ENCODE results near the gene FAT2.

FAT2 gene

DNA sequence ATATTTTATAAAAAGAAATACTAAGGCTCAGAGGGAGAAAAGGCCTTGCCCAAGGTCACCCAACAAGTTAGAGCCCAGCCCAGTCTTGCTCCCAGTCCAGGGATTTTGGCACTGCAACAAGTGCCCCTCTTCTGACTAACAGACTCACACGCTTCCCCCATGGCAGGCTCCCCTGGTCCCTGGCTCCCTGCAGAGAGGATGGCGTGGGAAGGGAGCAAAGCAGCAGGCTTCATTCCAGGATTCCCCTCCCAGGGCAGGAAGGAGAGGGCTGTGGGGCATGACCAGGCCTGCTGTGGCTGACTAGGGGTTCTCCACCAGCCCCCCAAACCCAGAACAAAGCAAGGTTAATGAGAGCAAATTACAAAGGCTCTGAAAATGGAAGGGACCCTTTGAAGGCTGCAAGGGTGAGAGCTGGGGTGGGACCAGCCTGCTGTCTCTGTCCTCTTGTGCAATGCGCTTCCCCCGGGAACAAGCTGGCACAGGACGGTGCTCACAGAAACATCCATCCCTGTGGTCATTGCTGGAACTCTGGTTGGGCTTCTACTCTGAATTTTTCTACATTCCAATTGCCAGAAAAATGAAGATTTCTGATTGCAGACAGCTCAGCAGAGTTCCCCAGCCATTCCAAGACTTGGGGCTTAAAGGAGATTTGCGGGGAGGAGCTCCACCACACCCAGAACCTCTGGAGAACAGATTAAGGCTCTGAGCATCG, 37.1 kb upstream of the FAT2 start:
- no peak overlapping the region for H3K4me2 ChIP-seq (ENCODE audit: low read length)
- no peak overlapping the region for H2AFZ ChIP-seq (ENCODE audit: low read depth, low read length)
- TF ChIP-seq EZH2phosphoT487 (IDR thresholded peaks at IDR 0.05; ENCODE audit: low read depth): no peak
- TF ChIP-seq, protein P1, sequence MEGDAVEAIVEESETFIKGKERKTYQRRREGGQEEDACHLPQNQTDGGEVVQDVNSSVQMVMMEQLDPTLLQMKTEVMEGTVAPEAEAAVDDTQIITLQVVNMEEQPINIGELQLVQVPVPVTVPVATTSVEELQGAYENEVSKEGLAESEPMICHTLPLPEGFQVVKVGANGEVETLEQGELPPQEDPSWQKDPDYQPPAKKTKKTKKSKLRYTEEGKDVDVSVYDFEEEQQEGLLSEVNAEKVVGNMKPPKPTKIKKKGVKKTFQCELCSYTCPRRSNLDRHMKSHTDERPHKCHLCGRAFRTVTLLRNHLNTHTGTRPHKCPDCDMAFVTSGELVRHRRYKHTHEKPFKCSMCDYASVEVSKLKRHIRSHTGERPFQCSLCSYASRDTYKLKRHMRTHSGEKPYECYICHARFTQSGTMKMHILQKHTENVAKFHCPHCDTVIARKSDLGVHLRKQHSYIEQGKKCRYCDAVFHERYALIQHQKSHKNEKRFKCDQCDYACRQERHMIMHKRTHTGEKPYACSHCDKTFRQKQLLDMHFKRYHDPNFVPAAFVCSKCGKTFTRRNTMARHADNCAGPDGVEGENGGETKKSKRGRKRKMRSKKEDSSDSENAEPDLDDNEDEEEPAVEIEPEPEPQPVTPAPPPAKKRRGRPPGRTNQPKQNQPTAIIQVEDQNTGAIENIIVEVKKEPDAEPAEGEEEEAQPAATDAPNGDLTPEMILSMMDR (IDR thresholded peaks at IDR 0.05; ENCODE audit: low read depth, low read length): no peak
- no peaks in the 10 kb centered on the region for H3K27me3 ChIP-seq (ENCODE audit: low read depth, low read length)
- H3K4me1 ChIP-seq (ENCODE audit: low read length): no peaks in the 10 kb centered on the region
- no peak overlapping the region for H3K9ac ChIP-seq (ENCODE audit: low read length)
- H3K27ac ChIP-seq (ENCODE audit: low read length): no peak overlapping the region
- H4K20me1 ChIP-seq (ENCODE audit: insufficient read depth, low read length): no peaks in the 10 kb centered on the region
- H3K9me3 ChIP-seq (ENCODE audit: insufficient read depth, low read length): no peaks in the 10 kb centered on the region
- no peaks in the 10 kb centered on the region for H3K36me3 ChIP-seq (replicated peaks; ENCODE audit: low read depth, low read length)
- no peak overlapping the region for H3K4me3 ChIP-seq (ENCODE audit: low read length)
- H3K79me2 ChIP-seq (ENCODE audit: low read length): no peaks in the 10 kb centered on the region

DNA sequence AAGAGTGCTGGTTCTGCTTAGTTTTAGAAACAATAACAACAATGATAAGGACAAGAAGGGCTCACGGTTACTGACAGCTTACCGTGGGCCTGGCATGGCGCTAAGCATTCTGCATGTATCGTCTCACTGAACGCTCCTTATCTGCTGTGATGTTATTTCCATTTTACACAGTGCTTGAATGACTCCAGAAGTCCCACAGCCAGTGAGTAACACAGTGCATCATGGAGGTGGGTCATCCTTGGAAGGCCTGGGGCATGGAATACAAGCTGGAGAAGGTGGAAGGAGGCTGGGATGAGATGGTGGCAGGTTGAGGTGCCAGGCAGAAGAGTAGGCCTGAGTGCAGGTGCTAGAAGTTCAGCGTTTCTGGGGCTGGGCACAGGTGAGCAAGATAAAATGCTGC, 36.5 kb upstream of the FAT2 start:
- Histone ChIP-seq H3K4me2 (ENCODE audit: low read length) (no peak overlapping the region), H3K27ac (ENCODE audit: low read length) (no peak overlapping the region), H4K20me1 (ENCODE audit: insufficient read depth, low read length) (no peaks in the 10 kb centered on the region), H3K4me1 (ENCODE audit: low read length) (no peaks in the 10 kb centered on the region), H3K36me3 (replicated peaks; ENCODE audit: low read depth, low read length) (no peaks in the 10 kb centered on the region), H3K79me2 (ENCODE audit: low read length) (no peaks in the 10 kb centered on the region), H3K9me3 (ENCODE audit: insufficient read depth, low read length) (no peaks in the 10 kb centered on the region), H3K9ac (ENCODE audit: low read length) (no peak overlapping the region), H3K27me3 (ENCODE audit: low read depth, low read length) (0 out of 2 replicates have a peak, but pooled peaks cover under 1% of the 10 kb centered on the region), H2AFZ (ENCODE audit: low read depth, low read length) (no peak overlapping the region), H3K4me3 (ENCODE audit: low read length) (no peak overlapping the region)
- no peak for TF ChIP-seq EZH2phosphoT487 (IDR thresholded peaks at IDR 0.05; ENCODE audit: low read depth)
- TF ChIP-seq, protein P1 (IDR thresholded peaks at IDR 0.05; ENCODE audit: low read depth, low read length): no peak

DNA sequence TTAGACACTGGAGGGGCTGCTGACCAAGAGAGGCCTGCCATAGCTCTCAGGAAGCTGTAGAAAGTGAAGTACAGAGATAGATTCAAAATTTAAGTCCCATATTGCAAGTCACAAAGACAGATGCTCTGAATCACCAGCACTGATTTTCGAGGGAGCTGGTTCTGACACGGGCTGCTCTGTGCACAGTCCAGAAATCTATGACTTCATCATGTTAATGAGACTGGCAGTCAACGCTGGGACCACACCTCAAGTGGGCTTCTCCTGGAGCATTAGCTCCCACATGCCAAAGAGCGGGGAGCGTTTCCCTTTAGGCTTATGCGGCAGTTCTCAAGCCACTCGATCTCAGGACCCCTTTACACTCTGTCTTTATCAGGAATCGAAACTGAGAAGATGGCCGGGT, 34.2 kb upstream of the FAT2 start:
- no peaks in the 10 kb centered on the region for H3K36me3 ChIP-seq (replicated peaks; ENCODE audit: low read depth, low read length)
- H3K27ac ChIP-seq (ENCODE audit: low read length): no peak overlapping the region
- TF ChIP-seq, protein P1 (IDR thresholded peaks at IDR 0.05; ENCODE audit: low read depth, low read length): no peak
- TF ChIP-seq EZH2phosphoT487 (IDR thresholded peaks at IDR 0.05; ENCODE audit: low read depth): no peak
- no peaks in the 10 kb centered on the region for H4K20me1 ChIP-seq (ENCODE audit: insufficient read depth, low read length)
- H3K27me3 ChIP-seq (ENCODE audit: low read depth, low read length): peaks cover 20% of the 10 kb centered on the region; the same call in 1 of the 2 replicates
- no peak overlapping the region for H3K4me2 ChIP-seq (ENCODE audit: low read length)
- no peak overlapping the region for H3K4me3 ChIP-seq (ENCODE audit: low read length)
- no peaks in the 10 kb centered on the region for H3K9me3 ChIP-seq (ENCODE audit: insufficient read depth, low read length)
- H3K4me1 ChIP-seq (ENCODE audit: low read length): no peaks in the 10 kb centered on the region
- no peaks in the 10 kb centered on the region for H3K79me2 ChIP-seq (ENCODE audit: low read length)
- no peak overlapping the region for H2AFZ ChIP-seq (ENCODE audit: low read depth, low read length)
- no peak overlapping the region for H3K9ac ChIP-seq (ENCODE audit: low read length)

DNA sequence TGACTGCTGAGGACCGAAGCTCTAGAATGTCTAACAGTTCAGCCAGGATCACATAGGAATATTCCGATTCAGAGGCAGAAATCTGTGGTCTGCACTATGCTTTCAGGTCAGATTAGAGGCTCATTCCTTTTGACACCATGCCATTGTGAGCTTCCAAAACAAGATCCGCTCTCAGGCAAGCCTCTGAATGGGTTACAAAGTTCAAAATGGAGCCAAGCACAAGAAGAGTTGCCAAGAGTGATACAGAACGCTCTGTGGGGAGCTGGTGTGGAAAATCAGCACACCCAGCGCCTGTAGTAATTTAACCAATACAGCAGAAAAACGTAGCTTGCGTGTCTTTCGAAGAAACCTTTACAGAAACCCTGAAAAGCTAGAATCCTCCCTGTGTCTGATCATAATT, 33.3 kb upstream of the FAT2 start:
- TF ChIP-seq, protein P1 (IDR thresholded peaks at IDR 0.05; ENCODE audit: low read depth, low read length): no peak
- no peak for TF ChIP-seq EZH2phosphoT487 (IDR thresholded peaks at IDR 0.05; ENCODE audit: low read depth)
- no peaks in the 10 kb centered on the region for H3K36me3 ChIP-seq (replicated peaks; ENCODE audit: low read depth, low read length)

More for the DNA sequence above, 33.3 kb upstream of the FAT2 start:
- no peaks in the 10 kb centered on the region for H3K79me2 ChIP-seq (ENCODE audit: low read length)
- no peaks in the 10 kb centered on the region for H3K4me1 ChIP-seq (ENCODE audit: low read length)
- no peak overlapping the region for H2AFZ ChIP-seq (ENCODE audit: low read depth, low read length)
- no peaks in the 10 kb centered on the region for H3K9me3 ChIP-seq (ENCODE audit: insufficient read depth, low read length)
- no peak overlapping the region for H3K4me2 ChIP-seq (ENCODE audit: low read length)
- H3K27me3 ChIP-seq (ENCODE audit: low read depth, low read length): peaks cover 20% of the 10 kb centered on the region; the same call in 1 of the 2 replicates
- H4K20me1 ChIP-seq (ENCODE audit: insufficient read depth, low read length): no peaks in the 10 kb centered on the region
- no peak overlapping the region for H3K4me3 ChIP-seq (ENCODE audit: low read length)
- no peak overlapping the region for H3K27ac ChIP-seq (ENCODE audit: low read length)
- H3K9ac ChIP-seq (ENCODE audit: low read length): no peak overlapping the region
